ENCODE results near the gene ATXN7L1.
"Not testable (repeated sequence)": the region's sequence is repeated elsewhere in the genome, so short reads cannot be mapped to it uniquely, and the experiment has no call there.

Gene ATXN7L1

DNA sequence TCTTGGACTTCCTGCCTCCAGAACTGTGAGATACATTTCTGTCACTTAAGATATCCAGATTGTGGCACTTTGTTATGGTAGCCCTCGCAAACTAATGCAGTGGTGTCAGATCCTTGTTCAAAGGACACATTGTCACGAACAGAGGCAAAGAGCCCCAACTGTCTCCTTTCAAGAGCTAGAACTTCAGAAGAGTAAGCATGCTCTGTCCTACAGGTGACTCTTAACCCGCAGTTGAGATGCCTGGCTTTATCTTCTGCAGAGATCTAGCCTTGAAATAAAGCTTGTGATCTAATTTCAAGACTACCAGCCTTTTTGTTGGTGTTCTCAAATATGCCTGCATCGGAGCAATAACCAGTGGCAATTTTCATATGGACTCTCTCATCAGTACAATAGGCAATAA, 134.4 kb downstream of the ATXN7L1 start:
- DNase-seq = no peak

DNA sequence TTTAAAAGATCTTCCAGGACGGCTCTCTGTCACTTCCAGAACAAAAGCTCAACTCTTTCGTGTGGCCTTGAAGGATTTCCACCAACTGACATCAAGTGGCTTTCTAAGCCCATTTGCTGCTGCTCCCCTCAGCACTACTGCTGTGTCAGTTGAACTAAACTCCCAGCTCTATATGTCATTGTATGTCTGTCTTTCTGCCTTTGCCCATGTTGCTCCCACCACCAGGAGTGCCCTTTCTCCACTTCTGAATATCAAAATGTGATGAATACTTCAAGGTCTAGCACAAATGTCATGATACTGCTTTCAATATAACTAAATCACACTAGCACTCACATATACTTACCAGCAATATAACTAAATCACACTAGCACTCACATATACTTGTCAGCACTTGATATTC, 138.3 kb downstream of the ATXN7L1 start:
- DNase-seq = no peak

DNA sequence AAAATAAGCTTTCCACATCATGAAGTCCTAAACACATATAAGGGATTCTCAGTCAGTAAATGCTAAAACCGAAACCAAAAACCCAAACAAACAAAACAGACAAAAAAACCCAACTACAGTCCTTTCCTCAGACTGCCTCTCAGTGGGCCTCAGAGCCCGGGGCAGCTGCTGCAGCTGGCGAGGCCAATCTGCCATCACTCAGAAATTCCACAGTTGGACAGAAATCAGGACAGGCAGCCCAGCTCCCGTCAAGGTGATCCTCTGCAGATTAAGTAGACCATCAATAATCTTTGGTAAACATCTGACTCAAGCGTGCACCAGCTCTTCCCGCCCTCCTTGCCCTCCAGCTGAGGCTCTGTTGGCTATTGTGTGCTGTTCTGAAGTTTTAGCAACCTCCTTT, 142.2 kb downstream of the ATXN7L1 start:
- no peak for DNase-seq

DNA sequence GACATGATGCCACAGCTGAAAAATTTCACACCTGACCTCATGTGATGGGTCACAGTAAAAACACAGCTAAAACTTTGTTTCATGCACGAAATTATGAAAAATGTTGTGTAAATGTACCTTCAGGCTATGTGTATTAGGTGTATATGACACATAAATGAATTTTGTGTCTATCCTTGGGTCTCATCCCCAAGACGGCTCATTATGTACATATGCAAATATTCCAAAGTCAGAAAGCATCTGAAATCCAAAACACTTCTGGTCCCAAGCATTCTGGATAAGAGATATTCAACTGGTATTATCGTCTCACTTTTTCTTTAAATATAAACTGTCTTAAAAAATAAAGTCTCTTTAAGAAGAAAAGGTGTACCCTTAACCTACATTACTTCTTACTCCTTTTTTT, 145.4 kb downstream of the ATXN7L1 start:
- DNase-seq = no peak

DNA sequence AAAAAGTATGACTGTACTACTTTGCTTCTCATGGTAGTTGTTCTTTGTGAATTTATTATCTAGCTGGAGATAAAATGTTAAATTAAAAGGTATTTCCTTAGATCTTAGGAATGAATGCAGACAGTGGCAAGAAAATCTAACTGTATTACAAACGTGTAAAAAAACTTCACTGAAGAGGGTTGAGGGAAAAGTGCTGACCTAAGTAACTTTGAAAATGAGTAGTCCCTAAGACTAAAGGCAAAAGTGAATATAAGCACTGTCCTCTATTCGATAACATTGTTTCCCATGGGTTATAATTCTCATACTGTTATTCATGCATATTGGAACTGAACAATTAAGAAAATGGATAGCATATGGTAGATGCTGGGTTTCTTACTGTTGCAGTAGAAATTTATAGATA, 148.4 kb downstream of the ATXN7L1 start:
- no peak for DNase-seq

DNA sequence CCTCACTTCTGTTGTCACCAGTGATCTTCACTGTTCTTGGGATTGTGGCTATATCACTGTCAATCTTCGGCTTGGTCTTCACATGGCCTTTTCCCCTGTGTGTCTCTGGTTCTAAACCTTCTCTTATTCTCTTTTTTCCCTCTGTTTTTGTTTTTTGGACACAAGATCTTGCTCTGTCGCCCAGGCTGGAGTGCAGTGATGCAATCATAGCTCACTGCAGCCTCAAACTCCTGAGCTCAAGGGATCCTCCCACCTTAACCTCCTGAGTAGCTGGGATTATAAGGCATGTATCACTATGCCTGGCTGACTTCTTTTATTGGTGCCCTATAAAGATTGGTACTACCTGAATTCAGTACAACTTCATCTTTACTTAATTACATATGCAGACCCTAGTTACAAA, 151.7 kb downstream of the ATXN7L1 start:
- DNase-seq = no peak

DNA sequence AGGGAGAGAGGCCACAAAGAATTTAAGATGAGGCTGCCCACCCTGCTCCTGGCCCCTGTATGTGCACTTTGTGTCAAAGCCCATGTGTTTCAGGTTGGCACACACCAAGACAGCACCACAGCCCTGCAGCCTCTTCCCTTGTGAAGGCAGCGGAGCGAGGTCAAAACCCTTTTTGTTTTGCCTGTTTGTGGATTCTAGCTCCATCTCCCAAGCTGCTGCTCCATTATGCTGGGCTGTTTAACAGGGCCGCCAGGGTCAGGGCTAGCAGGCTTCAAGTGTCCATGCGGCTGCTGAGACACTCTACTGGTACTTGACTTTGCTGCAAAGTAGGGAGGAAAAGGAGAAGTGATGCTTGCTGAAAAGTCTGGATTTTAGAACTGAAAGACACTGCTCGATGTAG, 152.8 kb downstream of the ATXN7L1 start:
- DNase-seq = no peak

DNA sequence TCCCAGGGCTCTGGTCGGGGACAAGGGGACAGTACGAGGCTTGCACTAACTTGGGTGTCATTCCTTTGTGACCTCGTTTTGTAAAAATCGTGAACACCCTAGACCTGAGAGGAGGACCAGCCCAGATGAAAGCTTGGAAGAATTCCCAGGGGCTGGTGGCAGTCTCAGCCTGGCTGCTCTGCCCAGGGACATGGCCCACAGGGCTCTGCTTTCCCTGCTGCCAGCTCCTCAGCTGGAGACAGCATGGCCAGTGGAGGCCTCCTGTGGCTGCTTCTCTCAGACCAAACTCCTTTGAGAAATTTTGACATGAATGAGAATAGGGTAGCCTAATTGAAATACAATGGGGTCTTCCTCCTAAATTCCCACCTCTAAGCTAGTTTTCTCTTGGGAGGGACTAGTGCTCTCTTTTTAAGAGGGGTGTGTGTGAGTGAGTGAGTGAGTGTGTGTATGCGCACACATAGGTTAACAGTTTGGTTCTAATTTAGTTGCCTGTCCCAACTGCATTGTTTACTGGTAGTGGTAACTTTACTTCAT, 154.8 kb downstream of the ATXN7L1 start:
- DNase-seq = no peak

DNA sequence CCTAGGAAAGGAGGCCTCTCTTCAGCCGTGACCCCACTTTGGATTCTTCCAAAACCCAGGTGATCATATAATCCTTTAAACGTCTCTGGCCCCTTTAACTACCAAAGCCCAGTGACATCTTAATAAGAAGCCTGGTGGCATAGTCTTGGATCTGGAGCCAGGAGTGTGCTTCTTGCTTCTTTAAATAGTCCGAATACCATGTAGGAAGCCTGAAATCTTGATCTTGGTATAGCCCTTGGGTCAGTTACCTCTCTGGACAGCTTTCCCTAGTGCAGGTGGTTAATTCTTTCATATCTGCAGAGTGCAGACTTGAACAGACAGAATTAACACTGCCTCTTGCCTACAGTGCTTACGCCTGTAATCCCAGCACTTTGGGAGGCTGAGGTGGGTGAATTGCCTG, 156.5 kb downstream of the ATXN7L1 start:
- DNase-seq = no peak

DNA sequence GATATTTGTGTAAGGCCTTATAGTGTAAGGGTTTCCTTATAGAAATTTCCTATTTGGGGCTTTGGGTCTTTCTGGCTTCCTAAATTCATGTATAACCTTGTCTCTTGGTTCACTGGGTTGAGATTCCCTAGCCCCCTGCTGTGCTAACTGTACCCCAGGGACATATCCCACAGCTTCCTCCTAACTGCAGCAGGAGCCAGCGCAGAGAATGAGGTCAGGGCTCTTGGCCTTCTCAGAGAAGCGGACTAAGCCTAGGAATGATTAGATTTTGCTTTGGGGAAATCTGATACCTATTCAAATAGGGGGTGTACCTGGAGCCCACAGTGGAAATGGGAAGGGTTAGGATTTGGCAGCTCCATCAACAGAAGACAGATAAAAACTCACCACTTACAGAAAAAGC, 157.0 kb downstream of the ATXN7L1 start:
- DNase-seq = peak; percentile 33

DNA sequence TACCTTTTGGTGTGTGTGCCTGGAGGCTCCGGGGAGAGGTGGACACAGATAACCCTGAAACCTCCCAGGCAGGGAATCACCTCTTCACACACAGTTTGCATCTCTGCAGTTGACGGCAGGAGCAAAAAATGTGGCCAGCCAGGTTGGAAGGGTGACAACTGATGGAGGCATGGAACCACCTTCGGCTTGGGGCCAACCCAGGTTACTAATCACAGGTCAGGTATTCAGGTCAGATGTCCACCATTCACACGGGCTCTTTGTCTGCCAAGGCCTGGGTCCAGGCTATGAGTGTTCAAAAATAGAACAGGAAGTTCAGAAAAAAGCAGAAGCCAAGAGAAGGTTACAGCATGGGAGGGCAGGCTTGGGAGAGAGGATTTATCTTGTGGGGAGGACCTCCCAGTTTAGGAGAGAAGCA, 157.9 kb downstream of the ATXN7L1 start:
- DNase-seq = no peak

DNA sequence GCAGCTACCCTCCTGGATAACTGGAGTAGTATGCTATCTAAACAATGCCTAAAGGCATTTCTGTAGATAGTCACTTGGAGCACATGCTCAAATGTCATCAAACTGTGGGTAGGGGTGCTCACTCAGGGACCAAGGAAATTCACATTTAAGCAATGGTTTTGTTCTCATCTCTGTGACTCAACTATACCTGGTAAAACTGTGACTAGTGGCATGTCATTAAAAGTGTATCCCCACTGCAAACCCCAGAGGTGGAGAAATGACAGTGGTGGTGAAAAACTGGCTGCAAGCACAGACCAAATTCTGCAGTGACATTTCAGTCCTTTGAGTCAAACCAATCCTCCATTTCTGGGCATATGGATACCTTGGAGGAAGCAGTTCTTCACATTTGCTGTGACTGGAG, 160.9 kb downstream of the ATXN7L1 start:
- DNase-seq = no peak

DNA sequence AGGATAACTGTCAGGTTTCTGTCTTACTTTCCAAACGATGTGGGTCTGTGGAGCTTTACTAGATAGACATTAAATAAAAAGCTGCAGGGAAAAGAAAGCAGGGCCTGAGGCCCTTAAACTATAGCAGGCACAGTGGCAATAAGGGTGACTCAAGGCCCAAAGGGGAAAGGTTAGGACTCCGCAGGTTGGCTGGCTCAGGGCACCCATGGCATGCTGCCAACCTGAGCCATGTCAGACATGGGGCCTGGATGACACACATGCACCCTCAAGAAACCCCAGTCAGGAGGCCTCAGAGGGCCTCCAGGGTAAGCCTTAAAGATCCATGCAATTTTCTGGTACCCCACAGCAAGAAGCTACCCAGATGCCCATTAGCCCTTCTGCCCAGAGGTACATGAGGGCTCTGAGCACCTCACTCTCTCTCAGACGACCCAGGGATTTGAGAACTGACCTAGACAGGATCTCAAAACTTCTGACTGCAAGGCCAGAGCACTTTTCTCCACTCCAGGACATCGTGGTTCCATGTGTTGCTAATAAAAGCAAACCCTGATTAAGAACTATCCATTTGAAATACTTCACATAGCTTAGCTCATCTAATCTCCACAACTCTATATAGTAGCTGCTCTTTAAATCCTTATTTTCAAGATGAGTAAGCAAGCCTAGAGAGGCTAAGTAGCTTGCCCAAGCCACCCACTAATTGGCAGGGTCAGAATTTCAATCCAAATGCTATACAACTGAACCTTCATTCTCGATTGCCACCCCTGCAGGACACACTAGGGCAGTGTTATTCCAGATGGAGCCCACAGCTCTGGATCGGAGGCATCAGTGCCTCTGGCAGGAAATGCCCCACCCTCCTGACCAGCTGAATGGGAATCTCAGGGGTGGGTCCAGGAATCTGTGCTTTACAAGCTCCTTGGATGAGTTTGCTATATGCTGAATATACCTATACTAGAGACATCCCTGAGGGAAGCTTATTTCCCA, 162.6 kb downstream of the ATXN7L1 start:
- peak; percentile 43 for DNase-seq

DNA sequence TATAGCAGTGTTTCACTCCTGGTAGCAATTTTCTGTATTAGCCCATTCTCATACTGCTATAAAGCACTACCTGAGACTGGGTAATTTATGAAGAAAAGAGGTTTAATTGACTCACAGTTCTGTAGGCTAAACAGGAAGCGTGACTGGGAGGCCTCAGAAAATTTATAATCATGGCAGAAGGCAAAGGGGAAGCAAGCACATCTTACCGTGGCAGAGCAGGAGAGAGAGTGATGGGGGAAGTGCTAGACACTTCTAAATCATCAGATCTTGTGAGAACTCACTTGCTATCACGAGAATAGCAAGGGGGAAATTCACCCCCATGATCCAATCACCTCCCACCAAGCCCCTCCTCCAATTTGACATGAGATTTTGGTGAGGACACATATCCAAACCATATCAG, 163.5 kb downstream of the ATXN7L1 start:
- no peak for DNase-seq

DNA sequence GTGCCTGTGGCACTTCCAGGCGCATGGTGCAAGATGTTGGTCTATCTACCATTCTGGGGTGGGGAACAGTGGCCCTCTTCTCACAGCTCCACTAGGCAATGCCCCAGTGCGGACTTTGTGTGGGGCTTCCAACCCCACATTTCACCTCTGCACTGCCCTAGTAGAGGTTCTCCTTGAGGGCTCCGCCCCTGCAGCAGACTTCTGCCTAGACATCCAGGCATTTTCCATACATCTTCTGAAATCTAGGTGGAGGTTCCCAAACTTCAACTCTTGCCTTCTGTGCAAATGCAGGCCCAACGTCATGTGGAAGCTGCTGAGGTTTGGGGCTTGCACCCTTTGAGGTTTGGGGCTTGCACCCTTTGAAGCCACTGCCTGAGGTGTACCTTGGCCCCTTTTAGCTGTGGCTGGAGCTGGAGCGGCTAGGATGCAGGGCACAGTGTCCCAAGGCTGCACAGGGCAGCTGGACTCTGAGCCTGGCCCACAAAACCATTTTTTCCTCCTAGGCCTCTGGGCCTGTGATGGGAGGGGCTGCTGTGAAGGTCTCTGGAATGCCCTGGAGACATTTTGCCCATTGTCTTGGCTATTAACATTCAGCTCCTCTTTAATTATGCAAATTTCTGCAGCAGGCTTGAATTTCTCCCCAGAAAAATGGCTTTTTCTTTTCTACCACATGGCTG, 164.5 kb downstream of the ATXN7L1 start:
- no peak for DNase-seq

DNA sequence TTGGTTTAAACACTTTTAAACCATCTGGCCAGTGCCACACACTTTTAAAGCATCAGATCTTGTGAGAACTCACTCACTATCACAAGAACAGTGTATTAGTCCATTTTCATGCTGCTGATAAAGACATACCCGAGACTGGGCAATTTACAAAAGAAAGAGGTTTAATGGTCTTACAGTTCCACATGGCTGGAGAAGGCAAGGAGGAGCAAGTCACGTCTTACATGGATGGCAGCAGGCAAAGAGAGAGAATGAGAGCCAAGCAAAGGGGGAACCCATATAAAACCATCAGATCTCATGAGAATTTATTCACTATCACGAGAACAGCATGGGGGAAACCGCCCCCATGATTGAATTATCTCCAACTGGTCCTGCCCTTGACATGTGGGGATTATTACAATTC, 165.7 kb downstream of the ATXN7L1 start:
- DNase-seq = not testable (repeated sequence)

DNA sequence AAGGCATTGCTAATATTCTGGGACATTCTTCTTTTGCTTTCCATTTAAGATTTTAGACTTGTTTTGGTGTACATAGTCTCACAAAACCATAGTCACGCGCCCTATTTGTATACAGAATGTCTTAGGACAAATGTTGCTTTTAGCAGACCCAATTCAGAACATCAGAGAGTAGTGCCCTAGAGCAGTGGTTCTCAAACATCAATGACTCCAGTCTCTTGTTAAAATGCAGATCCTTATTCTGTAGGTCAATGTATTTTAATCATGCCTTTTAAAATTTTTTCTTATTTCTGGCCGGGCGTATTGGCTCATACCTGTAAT, 167.7 kb downstream of the ATXN7L1 start:
- DNase-seq = no peak

DNA sequence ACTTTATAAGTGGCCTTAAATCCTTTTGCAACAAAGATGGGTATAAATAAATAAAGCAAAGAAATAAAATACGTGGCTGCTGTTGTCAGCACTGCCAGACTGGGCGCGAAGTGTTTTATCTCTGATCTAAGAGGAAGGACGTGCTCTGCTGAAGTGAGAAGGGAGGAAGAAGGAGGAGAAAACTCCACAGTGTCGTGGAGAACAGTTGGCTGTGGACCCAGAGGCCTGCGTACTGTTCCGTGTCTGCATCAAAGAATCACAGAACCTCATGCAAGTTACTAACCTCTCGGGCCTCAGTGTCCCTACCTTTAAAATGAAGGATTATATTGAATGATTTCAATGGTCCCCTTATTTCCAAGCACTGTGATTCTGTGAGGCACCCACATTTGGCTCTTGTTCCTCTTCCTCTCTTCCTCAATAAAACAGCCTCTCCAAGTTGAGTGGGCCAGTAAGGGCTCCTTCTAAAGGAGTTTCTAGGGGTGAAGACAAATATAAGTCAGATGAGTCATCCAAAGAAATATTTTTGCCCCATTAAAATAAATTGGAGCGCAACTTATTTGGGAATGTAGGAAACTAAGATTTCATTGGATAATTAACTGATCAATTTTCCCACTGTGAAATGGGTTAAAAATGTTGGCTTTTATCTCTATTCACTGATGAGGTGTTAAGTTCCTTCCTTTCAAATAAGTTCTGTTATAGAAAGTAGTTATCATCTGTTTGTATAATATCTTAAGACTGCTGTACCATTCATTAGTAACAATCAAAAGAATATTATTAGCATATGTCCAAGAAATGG, 168.2 kb downstream of the ATXN7L1 start:
- DNase-seq = no peak

DNA sequence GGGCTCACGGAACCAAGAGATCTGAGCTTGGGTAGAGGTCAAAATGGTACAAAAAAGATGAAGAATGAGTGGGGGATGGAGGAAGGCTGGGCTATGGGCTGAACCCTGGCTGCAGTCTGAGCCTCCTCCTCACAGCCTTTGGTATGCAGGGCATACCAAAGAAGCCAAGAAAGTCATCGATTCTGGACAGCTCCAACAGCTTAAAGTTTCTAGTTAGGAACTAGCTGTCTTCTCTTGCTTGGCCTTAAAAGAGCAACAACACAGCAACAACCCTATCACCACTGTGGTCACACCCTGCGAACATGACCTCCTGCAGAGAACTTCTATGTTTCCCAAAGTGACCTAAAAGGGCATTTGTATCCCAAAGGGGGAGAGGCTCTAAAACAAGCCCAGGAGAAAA, 169.0 kb downstream of the ATXN7L1 start:
- peak; percentile 17 for DNase-seq

DNA sequence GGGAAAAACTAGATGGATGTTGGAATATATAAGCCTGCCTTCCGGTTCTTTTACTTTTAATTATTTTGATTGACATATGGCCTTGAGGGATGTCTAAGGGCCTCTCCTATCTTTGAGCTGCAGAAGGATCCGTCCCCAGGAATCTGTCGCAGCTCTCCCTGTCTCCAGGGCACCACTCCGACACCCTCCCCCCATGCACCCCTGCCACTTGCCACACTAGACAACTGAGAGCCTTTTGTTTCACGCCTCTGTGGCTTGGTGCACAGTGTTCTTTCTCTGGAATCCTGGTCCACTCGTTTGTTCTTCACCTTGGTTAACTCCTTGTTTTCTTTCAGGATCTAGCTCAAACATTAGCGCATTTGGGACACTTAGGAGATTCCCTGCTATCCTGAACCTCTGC, 171.0 kb downstream of the ATXN7L1 start:
- no peak for DNase-seq

DNA sequence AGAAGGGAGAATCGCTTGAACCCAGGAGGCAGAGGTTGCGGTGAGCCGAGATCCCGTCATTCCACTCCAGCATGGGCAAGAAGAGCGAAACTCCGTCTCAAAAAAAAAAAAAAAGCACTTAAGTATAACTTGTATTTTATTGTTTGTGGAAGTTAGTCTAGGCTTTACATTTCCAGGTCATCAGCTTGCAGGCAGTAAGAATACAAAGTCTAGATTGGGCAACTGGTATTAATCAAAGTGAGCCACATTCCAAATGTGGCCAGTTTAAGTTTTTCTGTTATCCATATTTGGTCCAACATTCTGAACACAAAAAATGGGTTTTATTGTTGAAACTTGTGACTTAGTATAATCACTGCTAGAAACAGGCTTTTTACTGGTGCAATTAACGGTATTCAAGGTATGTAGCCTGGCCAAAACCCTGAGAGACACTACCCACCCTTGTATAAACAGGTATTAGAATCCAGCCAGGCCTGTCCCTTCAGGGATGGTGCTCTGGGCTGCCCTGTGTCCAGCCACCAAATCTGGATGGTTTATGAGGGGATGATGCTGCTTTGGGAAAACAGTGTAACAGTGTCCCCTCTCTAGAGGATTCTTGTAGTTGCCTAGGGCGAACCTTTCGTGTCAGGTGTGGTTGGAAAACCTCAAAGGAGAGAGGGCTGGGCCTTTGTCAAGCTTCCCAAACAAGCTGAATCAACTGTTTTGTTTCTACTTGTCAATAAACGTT, 173.0 kb downstream of the ATXN7L1 start:
- DNase-seq = no peak

DNA sequence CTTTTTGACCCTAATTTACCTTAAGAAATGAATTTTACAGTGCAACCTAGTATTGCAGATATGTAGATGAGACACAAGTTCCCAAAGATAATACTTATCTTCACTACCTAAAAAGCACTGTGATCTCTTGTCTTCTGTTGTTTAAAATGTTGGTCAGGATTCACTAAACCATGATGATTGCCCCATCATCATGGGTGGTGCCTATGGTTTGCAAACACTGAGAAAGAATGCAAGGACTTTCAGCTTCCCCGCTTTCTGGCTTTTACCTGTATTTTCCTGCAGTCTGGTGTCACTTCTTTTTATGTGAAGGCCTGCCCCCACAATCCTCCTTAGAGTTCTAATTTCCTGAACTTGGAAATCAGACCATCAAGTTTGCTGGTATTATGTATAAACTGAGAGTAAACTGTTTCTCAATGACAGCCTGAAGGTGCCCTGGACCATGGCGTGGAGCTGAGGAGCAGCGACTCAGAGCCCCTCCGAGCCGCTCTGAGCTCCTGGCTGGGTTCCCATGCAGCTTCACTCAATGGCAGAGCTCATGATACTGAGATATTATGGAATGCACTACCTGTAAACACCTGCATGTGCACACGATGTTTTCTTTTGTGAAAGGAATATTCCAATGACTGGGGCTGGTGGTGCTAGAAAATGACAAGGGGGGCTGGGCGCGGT, 176.7 kb downstream of the ATXN7L1 start:
- no peak for DNase-seq
